ENCODE results near the gene ZNF521. TPM values are rescaled to one million over a fixed set of nuclear protein-coding genes. Genes with fewer than 3 reads are reported as not detected.

The ZNF521 gene
- polyA plus RNA-seq, 1 donor = 42.2 TPM

- DNase-seq = no peak
Observed at GRCh38 chr18:25075331-25075730, 276.6 kb downstream of the ZNF521 start.

DNA sequence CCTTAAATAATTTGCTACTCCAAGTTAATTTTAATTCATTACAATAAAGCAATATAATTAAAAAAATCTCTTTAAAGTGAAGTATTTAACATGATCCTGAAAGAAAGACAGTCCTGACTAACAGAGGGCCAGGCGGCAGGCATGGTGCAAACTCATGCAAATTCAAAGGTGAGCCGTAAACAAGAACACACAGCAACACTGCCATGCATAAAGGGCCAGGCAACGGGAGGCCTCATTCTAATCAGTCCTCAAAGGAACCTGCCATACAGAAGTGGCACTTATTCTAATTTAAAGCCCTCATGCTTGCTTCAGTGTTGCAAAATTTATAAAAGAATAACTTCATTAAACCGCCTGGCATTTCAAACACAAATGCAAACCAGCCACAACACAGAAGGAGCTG lies 277.0 kb downstream of the ZNF521 start:
- no peak for DNase-seq

GRCh38 chr18:25072205-25072604 lies 279.8 kb downstream of the ZNF521 start:
- no peak for DNase-seq

- no peak for DNase-seq
Observed at GRCh38 chr18:25067275-25068025, 284.5 kb downstream of the ZNF521 start.

GRCh38 chr18:25066516-25066915 lies 285.4 kb downstream of the ZNF521 start:
- no peak for DNase-seq

DNA sequence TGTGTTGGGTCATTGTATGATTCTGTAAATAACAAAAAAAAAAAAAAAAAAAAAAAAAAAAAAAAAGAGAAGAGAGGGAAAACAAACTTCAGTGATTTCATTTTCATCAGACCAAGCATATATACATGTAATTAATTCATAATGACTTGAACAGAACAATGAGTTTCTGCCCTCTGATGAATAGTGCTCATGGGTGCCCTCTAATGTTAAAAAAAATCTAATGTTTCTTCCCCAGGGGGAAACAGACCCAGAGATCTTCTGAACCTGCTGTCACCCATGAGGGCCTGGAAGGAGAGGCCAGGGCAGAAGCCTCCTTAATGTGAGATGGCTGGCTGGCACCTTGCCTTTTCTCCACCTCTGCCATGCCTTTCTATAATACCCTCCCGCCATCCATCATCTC lies 289.2 kb downstream of the ZNF521 start:
- DNase-seq = no peak

DNA sequence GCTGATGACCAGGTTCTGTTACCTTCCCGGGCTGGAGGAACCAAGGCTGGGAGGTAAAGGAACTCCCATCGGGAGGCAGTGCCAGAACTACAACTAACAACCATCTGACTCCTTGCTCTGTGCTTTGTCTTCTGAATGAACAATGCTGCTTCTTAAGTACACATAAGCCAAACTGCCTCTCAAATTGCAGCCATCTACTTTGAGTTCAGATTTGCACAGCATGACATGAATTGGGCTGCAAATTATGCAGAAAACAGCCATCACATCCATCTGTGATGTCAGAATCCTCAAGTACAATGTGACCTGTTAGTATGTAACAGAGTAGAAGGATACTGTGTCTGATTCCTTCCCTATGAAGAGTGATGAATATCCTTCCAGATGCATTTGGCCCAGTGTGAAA lies 290.6 kb downstream of the ZNF521 start:
- no peak for DNase-seq

DNA sequence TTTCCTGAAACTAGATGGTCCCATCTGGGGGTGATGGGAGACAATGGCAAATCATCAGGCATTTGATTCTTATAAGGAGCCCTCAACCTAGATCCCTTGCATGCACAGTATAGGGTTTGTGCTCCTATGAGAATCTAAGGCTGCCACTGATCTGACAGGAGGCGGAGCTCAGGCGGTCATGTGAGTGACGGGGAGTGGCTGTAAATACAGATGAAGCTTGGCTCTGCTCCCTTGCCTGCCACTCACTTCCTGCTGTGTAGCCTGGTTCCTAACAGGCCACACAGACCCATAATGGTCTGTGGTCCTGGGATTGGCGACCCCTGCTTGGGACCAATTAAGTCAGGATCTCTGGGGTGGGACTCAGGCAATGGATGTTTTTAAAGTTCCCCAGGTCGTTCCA lies 293.4 kb downstream of the ZNF521 start:
- no peak for DNase-seq

- no peak for DNase-seq
Observed at GRCh38 chr18:25057491-25058050, 294.4 kb downstream of the ZNF521 start.

DNA sequence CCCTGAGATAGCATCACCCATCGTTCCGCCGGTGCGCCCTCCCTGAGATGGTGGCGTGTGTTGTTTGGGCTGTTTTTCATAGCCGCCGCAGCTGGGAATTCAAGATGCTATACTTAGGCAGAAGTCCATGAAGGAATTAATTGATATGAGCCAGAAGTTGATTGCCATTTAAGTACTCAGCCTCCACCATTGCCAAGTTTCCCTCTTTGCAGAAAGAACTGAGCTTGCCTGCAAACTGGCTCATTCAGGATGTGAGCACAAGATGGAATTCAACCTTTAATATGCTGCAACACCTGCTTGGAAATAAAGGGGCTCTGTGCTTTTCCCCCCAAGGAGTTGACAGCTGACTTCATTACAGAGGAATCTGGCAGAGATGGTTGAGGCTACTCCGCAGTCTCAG lies 295.5 kb downstream of the ZNF521 start:
- DNase-seq = no peak

- DNase-seq = no peak
Observed at GRCh38 chr18:25055076-25055475, 296.9 kb downstream of the ZNF521 start.

- DNase-seq = no peak
Observed at GRCh38 chr18:25053466-25053865, 298.5 kb downstream of the ZNF521 start.

DNA sequence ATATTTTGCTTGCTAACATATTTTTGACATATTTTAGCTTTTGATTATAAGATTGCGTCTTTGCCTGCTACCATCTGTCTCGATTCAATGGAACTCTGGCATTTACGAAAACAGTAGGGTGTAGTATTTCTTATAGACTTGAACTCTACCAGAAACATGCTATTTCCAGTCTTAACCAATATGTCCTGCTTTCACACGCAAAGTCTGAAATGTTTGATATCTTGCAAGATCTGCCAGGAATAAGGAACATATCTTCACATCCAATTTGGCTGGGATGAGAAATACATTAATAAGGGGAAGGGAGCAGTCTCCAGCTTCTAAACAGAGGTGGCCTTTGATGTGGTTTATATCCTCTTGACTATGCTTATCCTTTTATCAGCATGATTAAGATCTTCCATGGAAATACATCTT lies 299.4 kb downstream of the ZNF521 start:
- no peak for DNase-seq

DNA sequence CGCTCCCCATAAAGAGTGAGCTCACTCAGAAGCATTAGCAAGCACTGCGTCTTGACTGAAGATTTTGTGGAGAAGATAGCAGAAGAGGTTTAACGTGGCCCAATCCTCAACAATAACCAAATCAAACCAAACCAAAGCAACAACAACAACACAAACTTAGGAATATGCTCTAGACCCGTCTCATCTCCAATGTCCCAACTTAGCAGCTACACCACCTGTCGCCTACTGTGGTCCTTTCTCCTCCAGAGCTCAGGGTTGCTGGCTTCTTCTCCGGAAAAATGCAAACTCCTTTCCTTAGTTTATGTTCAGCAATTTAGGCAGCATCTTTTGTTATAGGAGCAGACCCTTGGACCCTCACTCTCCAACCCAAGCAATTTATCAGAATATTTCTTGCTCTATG lies 301.4 kb downstream of the ZNF521 start:
- no peak for DNase-seq

- DNase-seq = no peak
Observed at GRCh38 chr18:25047983-25048382, 304.0 kb downstream of the ZNF521 start.

DNA sequence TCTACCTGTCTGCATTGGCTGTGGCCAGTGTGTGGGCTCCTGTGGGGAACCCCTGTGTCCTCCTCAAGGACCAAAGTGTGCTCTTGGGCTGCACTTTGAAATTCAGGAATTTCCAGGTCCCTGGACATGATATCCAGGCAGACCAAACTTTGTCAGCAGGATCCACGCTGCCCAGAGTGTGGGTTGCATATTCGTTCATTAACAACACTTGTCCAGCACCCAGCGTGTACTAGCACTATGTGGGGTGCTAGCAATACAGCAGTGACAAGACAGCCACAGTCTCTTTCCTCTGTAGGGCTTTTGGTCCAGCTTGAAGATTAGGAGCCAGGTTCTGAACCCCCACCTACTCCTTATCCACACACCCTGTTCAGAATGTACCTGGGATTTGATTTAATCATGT lies 304.5 kb downstream of the ZNF521 start:
- no peak for DNase-seq

DNA sequence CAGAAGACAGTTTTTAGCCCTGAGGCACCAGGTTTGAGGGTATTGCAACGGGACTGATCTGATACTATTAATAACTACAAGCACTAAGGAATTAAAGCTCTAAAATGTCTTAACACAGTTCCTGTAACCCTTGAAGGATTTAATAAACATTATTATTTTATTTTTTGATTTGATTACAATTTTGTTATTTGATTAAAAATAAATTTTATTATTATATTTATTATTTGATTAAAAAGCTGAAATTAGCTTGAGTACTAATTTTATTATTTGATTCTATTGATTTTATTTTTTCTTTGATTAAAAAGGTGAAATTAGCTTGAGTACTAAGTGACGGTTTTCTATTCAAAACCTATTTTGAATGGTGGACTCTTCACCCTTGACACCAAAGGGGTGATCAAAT lies 307.3 kb downstream of the ZNF521 start:
- DNase-seq = no peak

GRCh38 chr18:25043104-25043503 lies 308.9 kb downstream of the ZNF521 start:
- DNase-seq = no peak

- no peak for DNase-seq
Observed at GRCh38 chr18:25042641-25043051, 309.3 kb downstream of the ZNF521 start.

DNA sequence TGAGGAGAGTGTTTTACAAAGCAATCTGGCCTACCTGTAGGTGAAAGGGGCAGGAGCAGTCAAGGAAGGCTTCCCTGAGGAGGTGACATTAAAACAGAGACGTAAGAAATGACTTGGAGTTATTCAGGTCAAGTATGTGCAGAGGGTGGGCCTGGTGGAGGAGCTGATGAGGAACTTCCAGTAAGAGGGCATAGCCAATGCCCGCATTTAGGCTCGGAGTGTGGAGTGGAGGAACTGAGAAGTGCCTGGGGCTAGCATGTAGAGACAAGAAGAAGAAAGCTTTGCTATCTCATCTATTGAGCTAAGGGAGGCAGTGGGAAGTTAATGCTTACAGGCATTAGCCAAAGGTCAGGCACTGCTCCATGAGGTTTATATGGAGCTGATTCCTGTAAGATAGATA lies 312.2 kb downstream of the ZNF521 start:
- no peak for DNase-seq

- no peak for DNase-seq
Observed at GRCh38 chr18:25038261-25038660, 313.7 kb downstream of the ZNF521 start.

GRCh38 chr18:25033747-25034471 lies 318.1 kb downstream of the ZNF521 start:
- no peak for DNase-seq

GRCh38 chr18:25033175-25033574 lies 318.8 kb downstream of the ZNF521 start:
- peak; percentile 14 for DNase-seq

GRCh38 chr18:25029802-25030201 lies 322.2 kb downstream of the ZNF521 start:
- no peak for DNase-seq
